Stimulated activated CD8-positive, alpha-beta memory T cell treated with anti-CD3 and anti-CD28 coated beads, Interleukin-4, amount 100 ng/mL, for 4 hours (primary cell): Measurements from ENCODE around the gene CCL14.

Experiments used
- DNase-seq, 2 donors: peaks; one replicate each; pipeline ENCODE4 v3.0.0-alpha.2; 2020; ENCODE audit warnings: low read depth in 2 of 2, low spot score in 1 of 2

Gene CCL14

GRCh38 chr17:35991075-35991474 is 4.5 kb upstream of the CCL14 start:
- no peak for DNase-seq

- no peak for DNase-seq
These were observed 1.6 kb upstream of the CCL14 start for GRCh38 chr17:35988164-35988563.

GRCh38 chr17:35984140-35984539 is 2.4 kb downstream of the CCL14 start:
- no peak for DNase-seq

GRCh38 chr17:35982409-35983191 is 3.9 kb downstream of the CCL14 start:
- DNase-seq, result no peak

GRCh38 chr17:35981908-35982330 is 4.6 kb downstream of the CCL14 start:
- no peak for DNase-seq

- no peak for DNase-seq
These were observed 5.3 kb downstream of the CCL14 start, which contains the start of gene CCL16 for GRCh38 chr17:35981246-35981645. CCL16 (minus strand) TSS chr17:35981497; CDS start chr17:35981420, 77 bp downstream.

GRCh38 chr17:35978346-35978745 is 8.2 kb downstream of the CCL14 start:
- no peak for DNase-seq

GRCh38 chr17:35977509-35977908 is 9.0 kb downstream of the CCL14 start:
- DNase-seq, result no peak

GRCh38 chr17:35973333-35974260 is 12.9 kb downstream of the CCL14 start:
- DNase-seq, result no peak

- no peak for DNase-seq
These were observed 13.6 kb downstream of the CCL14 start for GRCh38 chr17:35972945-35973332.

- DNase-seq, result no peak
These were observed 14.0 kb downstream of the CCL14 start for GRCh38 chr17:35972535-35972934.

GRCh38 chr17:35972066-35972465 is 14.5 kb downstream of the CCL14 start:
- DNase-seq, result no peak

GRCh38 chr17:35969558-35970380 is 16.8 kb downstream of the CCL14 start:
- DNase-seq, result peak; percentile 47 to 54

GRCh38 chr17:35968520-35969054 is 17.9 kb downstream of the CCL14 start:
- DNase-seq, result no peak

GRCh38 chr17:35965272-35965671 is 21.3 kb downstream of the CCL14 start:
- DNase-seq, result no peak

GRCh38 chr17:35963663-35964062 is 22.9 kb downstream of the CCL14 start:
- DNase-seq, result no peak

GRCh38 chr17:35953720-35954119 is 32.8 kb downstream of the CCL14 start:
- DNase-seq, result no peak

GRCh38 chr17:35949401-35949800 is 37.1 kb downstream of the CCL14 start:
- no peak for DNase-seq

GRCh38 chr17:35948092-35948491 is 38.4 kb downstream of the CCL14 start:
- DNase-seq, result no peak

- peak in 1 of 2 donors; percentile 13 for DNase-seq
These were observed 39.4 kb downstream of the CCL14 start for GRCh38 chr17:35947156-35947585.

- no peak for DNase-seq
These were observed 42.4 kb downstream of the CCL14 start for GRCh38 chr17:35944151-35944550.
